Measurements from ENCODE around the gene TEX52. TPM values are rescaled to one million over a fixed set of nuclear protein-coding genes. Genes with fewer than 3 reads are reported as not detected.

The TEX52 gene
- total and polyA plus RNA-seq, 2 experiments from 2014 or later, result not detected

GRCh38 chr12:2833327-2833726 is 23.5 kb downstream of the TEX52 start (continued):
- TF ChIP-seq, protein P1, sequence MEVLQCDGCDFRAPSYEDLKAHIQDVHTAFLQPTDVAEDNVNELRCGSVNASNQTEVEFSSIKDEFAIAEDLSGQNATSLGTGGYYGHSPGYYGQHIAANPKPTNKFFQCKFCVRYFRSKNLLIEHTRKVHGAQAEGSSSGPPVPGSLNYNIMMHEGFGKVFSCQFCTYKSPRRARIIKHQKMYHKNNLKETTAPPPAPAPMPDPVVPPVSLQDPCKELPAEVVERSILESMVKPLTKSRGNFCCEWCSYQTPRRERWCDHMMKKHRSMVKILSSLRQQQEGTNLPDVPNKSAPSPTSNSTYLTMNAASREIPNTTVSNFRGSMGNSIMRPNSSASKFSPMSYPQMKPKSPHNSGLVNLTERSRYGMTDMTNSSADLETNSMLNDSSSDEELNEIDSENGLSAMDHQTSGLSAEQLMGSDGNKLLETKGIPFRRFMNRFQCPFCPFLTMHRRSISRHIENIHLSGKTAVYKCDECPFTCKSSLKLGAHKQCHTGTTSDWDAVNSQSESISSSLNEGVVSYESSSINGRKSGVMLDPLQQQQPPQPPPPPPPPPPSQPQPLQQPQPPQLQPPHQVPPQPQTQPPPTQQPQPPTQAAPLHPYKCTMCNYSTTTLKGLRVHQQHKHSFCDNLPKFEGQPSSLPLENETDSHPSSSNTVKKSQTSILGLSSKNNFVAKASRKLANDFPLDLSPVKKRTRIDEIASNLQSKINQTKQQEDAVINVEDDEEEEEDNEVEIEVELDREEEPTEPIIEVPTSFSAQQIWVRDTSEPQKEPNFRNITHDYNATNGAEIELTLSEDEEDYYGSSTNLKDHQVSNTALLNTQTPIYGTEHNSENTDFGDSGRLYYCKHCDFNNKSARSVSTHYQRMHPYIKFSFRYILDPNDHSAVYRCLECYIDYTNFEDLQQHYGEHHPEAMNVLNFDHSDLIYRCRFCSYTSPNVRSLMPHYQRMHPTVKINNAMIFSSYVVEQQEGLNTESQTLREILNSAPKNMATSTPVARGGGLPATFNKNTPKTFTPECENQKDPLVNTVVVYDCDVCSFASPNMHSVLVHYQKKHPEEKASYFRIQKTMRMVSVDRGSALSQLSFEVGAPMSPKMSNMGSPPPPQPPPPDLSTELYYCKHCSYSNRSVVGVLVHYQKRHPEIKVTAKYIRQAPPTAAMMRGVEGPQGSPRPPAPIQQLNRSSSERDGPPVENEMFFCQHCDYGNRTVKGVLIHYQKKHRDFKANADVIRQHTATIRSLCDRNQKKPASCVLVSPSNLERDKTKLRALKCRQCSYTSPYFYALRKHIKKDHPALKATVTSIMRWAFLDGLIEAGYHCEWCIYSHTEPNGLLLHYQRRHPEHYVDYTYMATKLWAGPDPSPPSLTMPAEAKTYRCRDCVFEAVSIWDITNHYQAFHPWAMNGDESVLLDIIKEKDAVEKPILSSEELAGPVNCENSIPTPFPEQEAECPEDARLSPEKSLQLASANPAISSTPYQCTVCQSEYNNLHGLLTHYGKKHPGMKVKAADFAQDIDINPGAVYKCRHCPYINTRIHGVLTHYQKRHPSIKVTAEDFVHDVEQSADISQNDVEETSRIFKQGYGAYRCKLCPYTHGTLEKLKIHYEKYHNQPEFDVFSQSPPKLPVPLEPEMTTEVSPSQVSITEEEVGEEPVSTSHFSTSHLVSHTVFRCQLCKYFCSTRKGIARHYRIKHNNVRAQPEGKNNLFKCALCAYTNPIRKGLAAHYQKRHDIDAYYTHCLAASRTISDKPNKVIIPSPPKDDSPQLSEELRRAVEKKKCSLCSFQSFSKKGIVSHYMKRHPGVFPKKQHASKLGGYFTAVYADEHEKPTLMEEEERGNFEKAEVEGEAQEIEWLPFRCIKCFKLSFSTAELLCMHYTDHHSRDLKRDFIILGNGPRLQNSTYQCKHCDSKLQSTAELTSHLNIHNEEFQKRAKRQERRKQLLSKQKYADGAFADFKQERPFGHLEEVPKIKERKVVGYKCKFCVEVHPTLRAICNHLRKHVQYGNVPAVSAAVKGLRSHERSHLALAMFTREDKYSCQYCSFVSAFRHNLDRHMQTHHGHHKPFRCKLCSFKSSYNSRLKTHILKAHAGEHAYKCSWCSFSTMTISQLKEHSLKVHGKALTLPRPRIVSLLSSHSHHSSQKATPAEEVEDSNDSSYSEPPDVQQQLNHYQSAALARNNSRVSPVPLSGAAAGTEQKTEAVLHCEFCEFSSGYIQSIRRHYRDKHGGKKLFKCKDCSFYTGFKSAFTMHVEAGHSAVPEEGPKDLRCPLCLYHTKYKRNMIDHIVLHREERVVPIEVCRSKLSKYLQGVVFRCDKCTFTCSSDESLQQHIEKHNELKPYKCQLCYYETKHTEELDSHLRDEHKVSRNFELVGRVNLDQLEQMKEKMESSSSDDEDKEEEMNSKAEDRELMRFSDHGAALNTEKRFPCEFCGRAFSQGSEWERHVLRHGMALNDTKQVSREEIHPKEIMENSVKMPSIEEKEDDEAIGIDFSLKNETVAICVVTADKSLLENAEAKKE (CRISPR knock-in tag; IDR thresholded peaks at IDR 0.05), result no peak
- no peak for TF ChIP-seq JUNB (IDR thresholded peaks at IDR 0.05; ENCODE audit: unreplicated experiment)
- TF ChIP-seq EZH2 (IDR thresholded peaks at IDR 0.05; ENCODE audit: low read depth, unreplicated experiment), result no peak
- TF ChIP-seq, protein P2, sequence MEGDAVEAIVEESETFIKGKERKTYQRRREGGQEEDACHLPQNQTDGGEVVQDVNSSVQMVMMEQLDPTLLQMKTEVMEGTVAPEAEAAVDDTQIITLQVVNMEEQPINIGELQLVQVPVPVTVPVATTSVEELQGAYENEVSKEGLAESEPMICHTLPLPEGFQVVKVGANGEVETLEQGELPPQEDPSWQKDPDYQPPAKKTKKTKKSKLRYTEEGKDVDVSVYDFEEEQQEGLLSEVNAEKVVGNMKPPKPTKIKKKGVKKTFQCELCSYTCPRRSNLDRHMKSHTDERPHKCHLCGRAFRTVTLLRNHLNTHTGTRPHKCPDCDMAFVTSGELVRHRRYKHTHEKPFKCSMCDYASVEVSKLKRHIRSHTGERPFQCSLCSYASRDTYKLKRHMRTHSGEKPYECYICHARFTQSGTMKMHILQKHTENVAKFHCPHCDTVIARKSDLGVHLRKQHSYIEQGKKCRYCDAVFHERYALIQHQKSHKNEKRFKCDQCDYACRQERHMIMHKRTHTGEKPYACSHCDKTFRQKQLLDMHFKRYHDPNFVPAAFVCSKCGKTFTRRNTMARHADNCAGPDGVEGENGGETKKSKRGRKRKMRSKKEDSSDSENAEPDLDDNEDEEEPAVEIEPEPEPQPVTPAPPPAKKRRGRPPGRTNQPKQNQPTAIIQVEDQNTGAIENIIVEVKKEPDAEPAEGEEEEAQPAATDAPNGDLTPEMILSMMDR (conservative IDR thresholded peaks at IDR 0.05; ENCODE audit: low read depth in 2 of 2), result no peak
- no peak for TF ChIP-seq POLR2AphosphoS5 (IDR thresholded peaks at IDR 0.05; ENCODE audit: low read depth)
- no peak for TF ChIP-seq ZNF331 (CRISPR knock-in tag; IDR thresholded peaks at IDR 0.05; ENCODE audit: low read depth)
- no peak for TF ChIP-seq STAT1 (IDR thresholded peaks at IDR 0.05; ENCODE audit: unreplicated experiment)

- Mint-ChIP-seq H3K4me3 (no peak overlapping the region), H3K27me3 (ENCODE audit: insufficient read depth, low read depth, poor library complexity) (peaks cover 11% of the 10 kb centered on the region), H3K9me3 (no peaks in the 10 kb centered on the region), H3K36me3 (ENCODE audit: low read depth) (peaks cover 17% of the 10 kb centered on the region), H3K27ac (no peak overlapping the region), H3K4me1 (peaks cover 19% of the 10 kb centered on the region)
- no peaks in the 10 kb centered on the region for H3K9me2 ChIP-seq (ENCODE audit: insufficient read depth)
- no peaks in the 10 kb centered on the region for H3K79me2 ChIP-seq (replicated peaks; ENCODE audit: insufficient read depth)
- ATAC-seq (no peak), DNase-seq (ENCODE audit: low spot score) (no peak)
- H2AFZ ChIP-seq, result no peak overlapping the region
- H3K27me3 ChIP-seq (ENCODE audit: insufficient read depth), result no peaks in the 10 kb centered on the region
- H3K4me3 ChIP-seq, result no peak overlapping the region
- H3K4me2 ChIP-seq, result no peak overlapping the region
- H3K36me3 ChIP-seq (ENCODE audit: insufficient read depth), result peaks cover 1% of the 10 kb centered on the region; the same call in 1 of the 2 replicates
- H3K4me1 ChIP-seq (ENCODE audit: insufficient read depth), result peaks cover 12% of the 10 kb centered on the region; the same call in 1 of the 2 replicates
- H3F3A ChIP-seq (replicated peaks; ENCODE audit: low read depth), result 0 out of 2 replicates have a peak, but pooled peaks cover 3% of the 10 kb centered on the region
- no peak overlapping the region for H3K27ac ChIP-seq (ENCODE audit: low read depth)
- H4K20me1 ChIP-seq (replicated peaks; ENCODE audit: insufficient read depth), result peaks cover 5% of the 10 kb centered on the region; the same call in 1 of the 2 replicates
- TF ChIP-seq EZH2phosphoT487 (IDR thresholded peaks at IDR 0.05; ENCODE audit: unreplicated experiment) (no peak), ETS1 (IDR thresholded peaks at IDR 0.05) (no peak), EZH2 (IDR thresholded peaks at IDR 0.05; ENCODE audit: low read depth, unreplicated experiment) (no peak)
Measured at GRCh38 chr12:2832550-2833127, 24.2 kb downstream of the TEX52 start.

All from GM23338 (cell line).